Hindlimb muscle (tissue), 1 donor: Measurements from ENCODE around the gene SENP1. TPM values are rescaled to one million over a fixed set of nuclear protein-coding genes. Genes with fewer than 3 reads are reported as not detected.

Experiments used
- DNase-seq: peaks from one replicate; pipeline ENCODE4 v3.0.0-alpha.2; 2013
- polyA plus RNA-seq: library from polyadenylated mRNA; unstranded; fragments of 120-200 nt; gene quantifications from one replicate; pipeline ENCODE4 v1.2.1, GENCODE V29; 2013; ENCODE audit not compliant: insufficient read length

Gene SENP1
- polyA plus RNA-seq, 1 donor: 14.4 TPM

GRCh38 chr12:48110691-48111311, 4.9 kb upstream of the SENP1 start:
- no peak for DNase-seq

GRCh38 chr12:48109424-48109823, 3.5 kb upstream of the SENP1 start:
- no peak for DNase-seq

- no peak for DNase-seq
Measured at GRCh38 chr12:48106681-48107613, 1.1 kb upstream of the SENP1 start.

- DNase-seq: no peak
Measured at GRCh38 chr12:48105321-48105866, 485 bp downstream of the SENP1 start.

GRCh38 chr12:48104531-48104930, 1.3 kb downstream of the SENP1 start:
- DNase-seq: no peak

GRCh38 chr12:48092611-48093010, 13.3 kb downstream of the SENP1 start:
- DNase-seq: no peak

GRCh38 chr12:48086327-48086726, 19.6 kb downstream of the SENP1 start:
- DNase-seq: no peak

- DNase-seq: no peak
Measured at GRCh38 chr12:48084841-48085460, 20.9 kb downstream of the SENP1 start.

- no peak for DNase-seq
Measured at GRCh38 chr12:48084066-48084465, 21.8 kb downstream of the SENP1 start.

GRCh38 chr12:48080821-48081220, 25.1 kb downstream of the SENP1 start:
- DNase-seq: no peak

GRCh38 chr12:48080285-48080684, 25.6 kb downstream of the SENP1 start:
- DNase-seq: no peak

- no peak for DNase-seq
Measured at GRCh38 chr12:48078901-48079300, 27.0 kb downstream of the SENP1 start.

GRCh38 chr12:48077111-48077510, 28.8 kb downstream of the SENP1 start:
- no peak for DNase-seq

- DNase-seq: no peak
Measured at GRCh38 chr12:48075832-48076231, 30.0 kb downstream of the SENP1 start.

- DNase-seq: no peak
Measured at GRCh38 chr12:48074266-48074665, 31.6 kb downstream of the SENP1 start.

GRCh38 chr12:48072266-48072665, 33.6 kb downstream of the SENP1 start:
- no peak for DNase-seq

- no peak for DNase-seq
Measured at GRCh38 chr12:48071808-48072207, 34.1 kb downstream of the SENP1 start.

GRCh38 chr12:48070731-48071130, 35.1 kb downstream of the SENP1 start:
- DNase-seq: no peak

GRCh38 chr12:48070033-48070432, 35.8 kb downstream of the SENP1 start:
- no peak for DNase-seq

GRCh38 chr12:48069241-48069640, 36.6 kb downstream of the SENP1 start:
- DNase-seq: no peak

GRCh38 chr12:48068457-48068856, 37.4 kb downstream of the SENP1 start:
- DNase-seq: no peak

GRCh38 chr12:48067250-48067938, 38.5 kb downstream of the SENP1 start:
- no peak for DNase-seq

GRCh38 chr12:48065041-48065440, 40.8 kb downstream of the SENP1 start:
- DNase-seq: no peak
